NCI-H460 (cell line): Measurements from ENCODE around the gene XYLT1. TPM values are rescaled to one million over a fixed set of nuclear protein-coding genes. Genes with fewer than 3 reads are reported as not detected.

Source experiments
- DNase-seq: peaks from one replicate; pipeline ENCODE4 v3.0.0-alpha.2; 2016; ENCODE audit warnings: low read depth; ENCODE audit errors: extremely low read depth
- total RNA-seq: library from RNA; depleted of rRNA; stranded (reverse); fragments of >200 nt; shearing (Covaris generic); gene quantifications from 2 replicates; pipeline ENCODE4 v1.2.3, GENCODE V29; 2014

Gene XYLT1
- total RNA-seq, 1 experiment from 2014 or later, result 27.2 TPM

- no peak for DNase-seq
Measured at GRCh38 chr16:17362946-17363345, 107.8 kb downstream of the XYLT1 start.

- DNase-seq, result no peak
Measured at GRCh38 chr16:17362183-17362582, 108.6 kb downstream of the XYLT1 start.

- no peak for DNase-seq
Measured at GRCh38 chr16:17360693-17361122, 110.1 kb downstream of the XYLT1 start.

- no peak for DNase-seq
Measured at GRCh38 chr16:17359788-17360390, 110.9 kb downstream of the XYLT1 start.

DNA sequence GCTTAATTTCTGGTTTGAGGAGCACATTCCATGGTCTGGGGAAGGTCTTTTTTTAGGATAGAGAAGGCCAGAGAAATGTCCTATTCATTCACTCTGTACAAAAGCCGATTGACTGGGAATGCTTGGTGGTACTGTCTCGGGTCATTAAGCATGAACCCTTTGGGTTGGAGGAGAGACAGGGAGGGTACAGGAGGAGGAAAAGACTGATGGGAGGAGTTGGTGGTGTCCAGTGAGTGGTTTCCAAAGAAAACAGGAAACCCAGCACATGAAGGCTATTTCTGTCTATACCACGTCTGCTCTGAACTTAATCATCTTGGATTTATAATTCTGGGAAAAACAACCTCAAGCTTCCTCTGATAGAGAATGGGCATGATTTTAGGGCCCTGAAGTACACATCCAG, 111.9 kb downstream of the XYLT1 start:
- no peak for DNase-seq

DNA sequence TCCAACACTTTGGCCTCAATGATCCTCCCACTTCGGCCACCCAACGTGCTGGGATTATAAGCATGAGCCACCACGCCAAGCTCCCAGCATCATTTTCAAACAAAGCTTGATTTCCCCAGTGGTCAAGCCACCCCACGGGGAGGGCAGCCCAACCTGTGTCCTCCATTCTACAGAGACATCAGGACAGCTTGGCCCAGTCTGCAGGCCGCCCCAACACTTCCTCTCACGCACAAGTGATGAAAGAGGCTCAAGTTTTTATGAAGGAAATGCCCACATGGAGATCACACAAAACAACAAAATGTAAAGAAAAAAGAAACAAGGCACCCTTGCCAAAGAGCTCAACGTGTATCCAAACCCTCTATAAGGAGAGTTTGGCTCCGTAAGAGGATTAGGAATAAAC, 112.4 kb downstream of the XYLT1 start:
- DNase-seq, result no peak

DNA sequence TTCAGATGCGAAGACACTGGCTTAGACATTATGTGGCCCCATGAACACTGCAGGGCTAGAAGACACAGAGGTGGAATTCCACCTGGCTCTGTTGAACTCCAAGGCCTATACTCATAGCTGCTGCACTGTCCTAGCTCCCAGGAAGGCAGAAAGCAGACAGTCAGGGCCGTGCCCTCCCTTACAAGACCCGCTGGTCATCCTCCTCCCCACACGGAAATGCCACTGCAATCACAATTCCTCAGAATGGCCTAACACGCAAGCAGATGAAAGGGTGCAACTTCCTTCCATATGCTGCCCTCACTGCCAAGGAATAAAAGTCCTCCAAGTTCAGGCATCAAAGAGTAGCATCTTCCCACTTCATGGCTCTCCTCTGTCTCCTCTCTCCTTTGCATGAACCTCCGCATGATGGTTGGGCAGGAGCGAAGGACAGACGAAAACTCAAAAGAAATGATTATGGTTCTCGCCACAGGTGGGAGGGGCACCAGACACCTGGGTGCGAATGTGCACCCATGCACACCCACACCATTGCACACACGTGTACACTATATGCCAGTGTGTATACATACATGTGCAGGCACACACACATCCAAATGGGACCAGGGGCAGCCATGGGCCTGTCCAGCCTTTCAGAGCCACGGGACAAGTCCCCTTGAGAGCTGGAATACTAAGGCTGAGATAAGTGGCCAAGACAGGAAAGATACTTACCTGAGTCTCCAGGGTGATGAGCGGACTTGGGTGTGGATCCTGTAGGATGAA, 113.3 kb downstream of the XYLT1 start:
- no peak for DNase-seq

DNA sequence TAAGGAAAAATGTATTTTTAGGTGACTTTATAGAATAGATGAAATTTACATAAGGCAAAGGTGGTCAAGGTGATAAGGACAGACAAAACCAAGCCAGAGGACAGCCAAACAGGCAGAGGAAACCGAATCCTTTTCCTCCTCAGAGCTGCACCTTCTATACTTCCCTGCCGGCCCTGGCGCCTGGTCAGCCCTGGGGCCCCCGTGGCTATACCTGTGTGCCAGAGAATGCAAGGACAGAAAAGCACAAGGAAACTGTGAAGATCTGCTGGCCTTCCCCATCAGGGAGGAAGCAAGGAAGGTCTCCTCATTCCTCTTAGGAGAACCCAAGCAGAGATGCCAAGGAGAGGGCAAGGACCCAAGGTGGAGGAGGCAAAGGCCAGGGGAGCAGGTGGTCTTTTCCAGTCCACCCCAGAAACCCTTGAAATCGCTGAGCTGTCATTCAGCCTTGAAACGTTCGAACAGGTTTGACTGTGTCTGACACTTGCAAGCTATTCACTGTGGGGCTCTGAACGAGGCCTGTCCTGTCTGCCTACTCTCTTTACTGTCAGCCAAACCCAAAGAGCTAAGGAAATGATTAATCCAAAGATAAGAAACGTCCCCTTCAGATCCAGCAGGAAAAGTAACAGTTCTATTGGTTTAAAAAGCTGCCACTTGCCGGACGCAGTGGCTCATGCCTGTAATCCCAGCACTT, 114.4 kb downstream of the XYLT1 start:
- DNase-seq, result no peak

GRCh38 chr16:17354685-17355084, 116.1 kb downstream of the XYLT1 start:
- no peak for DNase-seq

DNA sequence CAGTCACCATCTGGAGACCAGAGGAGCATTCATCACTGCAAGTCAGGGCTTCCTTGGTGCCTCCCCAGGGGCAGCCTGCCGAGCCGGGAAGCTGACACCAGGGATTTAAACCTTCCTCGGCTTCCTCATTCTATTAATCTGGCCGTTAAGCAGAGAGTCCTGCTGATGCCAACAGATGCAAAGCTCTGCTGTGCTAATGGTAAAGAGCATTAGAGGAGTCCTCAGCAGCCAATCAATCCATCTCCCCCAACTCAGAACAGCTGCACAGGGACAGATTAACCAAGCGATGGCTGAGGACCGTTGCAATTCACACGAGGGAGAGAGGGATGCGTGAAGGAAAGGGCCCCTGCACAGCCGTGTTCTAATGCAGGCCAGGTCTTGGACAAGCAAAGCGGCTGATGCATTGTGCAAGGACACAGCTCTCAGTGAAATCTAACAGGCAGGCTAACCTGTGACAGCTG, 116.6 kb downstream of the XYLT1 start:
- DNase-seq, result no peak

DNA sequence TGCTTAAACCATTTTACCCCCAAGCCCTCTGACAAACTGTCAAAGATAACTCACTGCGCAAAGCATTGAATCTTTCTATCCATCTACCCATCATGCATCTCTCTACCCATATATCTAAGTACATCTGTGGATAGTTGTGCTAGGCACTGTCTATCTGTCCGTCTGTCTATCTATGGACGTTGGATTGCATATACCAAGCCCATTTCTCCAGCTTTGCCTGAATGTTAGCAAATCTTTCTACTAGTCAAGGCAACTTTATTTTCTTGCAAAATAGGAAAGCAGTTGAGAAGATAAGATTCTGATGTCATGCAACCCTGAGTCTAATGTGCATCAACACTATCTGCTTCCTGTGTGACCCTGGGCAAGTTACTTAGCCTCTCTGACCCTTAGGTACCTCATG, 117.2 kb downstream of the XYLT1 start:
- DNase-seq, result no peak

DNA sequence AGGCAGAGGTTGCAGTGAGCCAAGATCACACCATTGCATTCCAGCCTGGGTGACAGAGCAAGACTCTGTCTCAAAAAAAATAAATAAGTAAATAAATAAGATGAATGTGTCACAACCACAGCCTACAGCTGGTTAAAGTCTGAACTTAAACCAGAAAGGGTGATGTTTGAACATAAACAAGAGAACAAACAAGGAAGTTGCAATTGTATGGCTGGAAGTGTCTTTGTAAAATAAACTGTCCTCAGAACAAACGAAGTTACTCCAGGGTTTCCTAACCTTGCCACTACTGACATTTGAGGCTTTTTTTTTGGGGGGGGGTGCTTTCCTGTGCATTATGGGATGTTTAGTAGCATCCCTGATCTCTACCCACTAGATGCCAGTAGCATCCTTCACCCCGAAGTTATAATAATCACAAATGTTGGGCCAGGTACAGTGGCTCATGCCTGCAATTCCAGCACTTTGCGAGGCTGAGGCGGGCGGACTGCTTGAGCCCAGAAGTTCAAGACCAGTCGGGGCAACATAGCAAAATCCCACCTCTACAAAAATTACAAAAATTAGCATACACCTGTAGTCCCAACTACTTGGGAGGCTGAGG, 119.2 kb downstream of the XYLT1 start:
- DNase-seq, result no peak

DNA sequence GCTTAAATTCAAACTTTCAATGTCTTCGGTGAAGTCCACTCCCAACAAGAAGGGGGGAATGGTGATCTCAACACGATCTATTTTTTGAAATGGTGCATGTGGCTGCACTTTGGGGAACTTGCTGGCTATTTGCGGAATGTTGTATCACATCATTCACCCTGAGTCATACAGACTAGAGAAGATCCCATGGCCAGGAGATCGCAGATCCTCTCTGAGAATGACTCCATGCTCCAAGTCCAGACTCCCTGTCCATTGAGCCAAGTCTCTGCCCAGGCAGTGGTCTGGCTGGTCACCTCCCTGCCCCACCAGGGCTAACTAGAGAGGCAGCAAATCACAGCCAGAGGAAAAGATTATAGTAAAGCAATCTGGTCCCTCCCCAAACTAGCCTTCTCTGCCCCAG, 120.6 kb downstream of the XYLT1 start:
- no peak for DNase-seq

DNA sequence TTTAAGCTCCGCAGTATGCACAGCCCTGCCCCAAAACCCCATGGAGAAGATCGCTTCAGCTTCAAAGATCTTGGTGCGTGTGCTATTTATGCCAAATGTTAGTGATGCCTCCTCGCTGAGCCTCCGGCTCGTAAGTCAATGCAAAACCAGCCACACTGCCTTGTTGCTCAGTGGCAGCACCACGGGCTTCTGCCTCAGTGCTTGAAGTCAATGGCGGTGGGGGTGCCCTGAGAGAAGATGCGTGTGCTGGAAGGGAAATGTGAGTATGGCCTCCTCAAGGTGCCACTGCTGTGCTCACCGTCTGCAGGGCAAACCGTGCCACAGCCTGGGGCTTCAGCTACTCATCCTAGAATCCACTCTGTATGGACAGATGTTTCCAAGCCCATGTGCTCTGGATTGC, 121.9 kb downstream of the XYLT1 start:
- DNase-seq, result no peak

- DNase-seq, result no peak
Measured at GRCh38 chr16:17348042-17348783, 122.5 kb downstream of the XYLT1 start.

GRCh38 chr16:17347624-17348023, 123.1 kb downstream of the XYLT1 start:
- no peak for DNase-seq

DNA sequence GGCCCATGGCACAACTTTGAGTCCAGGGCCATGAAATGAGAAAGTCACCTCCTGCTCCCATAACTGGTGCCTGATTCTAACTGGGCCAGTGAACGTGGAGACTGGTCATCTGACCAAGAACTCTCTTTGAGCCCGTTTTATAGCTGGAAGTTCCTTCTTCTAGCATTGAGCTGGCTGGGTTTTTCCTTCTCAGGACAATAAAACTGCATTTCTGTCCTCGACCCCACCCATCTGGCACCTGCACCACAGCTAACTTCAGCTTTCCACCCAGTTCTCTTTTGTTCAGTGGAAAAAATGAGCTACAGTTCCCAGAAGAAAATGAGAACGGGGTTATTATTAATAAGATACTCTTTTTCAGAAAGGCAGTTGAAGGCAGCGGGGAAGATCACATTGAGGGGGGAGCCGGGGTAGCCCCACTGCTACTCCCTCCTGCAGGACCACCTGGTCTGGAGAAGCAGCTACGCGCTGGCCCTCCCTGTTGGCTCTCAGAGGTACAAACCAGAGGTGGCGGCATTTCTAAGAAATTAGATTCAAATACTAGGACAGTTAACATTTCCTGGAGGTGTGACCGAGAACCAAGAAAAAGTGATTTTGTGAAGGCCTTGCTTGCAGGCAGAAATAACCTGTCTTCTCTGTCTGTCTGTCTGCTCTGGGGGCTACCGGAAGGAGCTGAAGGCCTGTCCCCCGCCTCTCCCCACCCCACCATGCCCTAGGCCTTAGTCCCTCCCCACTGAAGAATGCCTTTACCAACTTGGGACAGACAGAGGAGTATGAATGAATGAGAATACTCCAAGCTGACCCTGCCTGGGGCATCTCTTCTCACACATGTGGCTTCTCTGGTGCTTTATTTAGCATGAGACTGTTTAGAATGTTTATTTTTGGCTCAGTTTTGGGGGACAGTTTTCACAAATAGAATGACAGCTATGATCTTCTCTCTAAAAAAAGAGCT, 123.9 kb downstream of the XYLT1 start:
- no peak for DNase-seq

DNA sequence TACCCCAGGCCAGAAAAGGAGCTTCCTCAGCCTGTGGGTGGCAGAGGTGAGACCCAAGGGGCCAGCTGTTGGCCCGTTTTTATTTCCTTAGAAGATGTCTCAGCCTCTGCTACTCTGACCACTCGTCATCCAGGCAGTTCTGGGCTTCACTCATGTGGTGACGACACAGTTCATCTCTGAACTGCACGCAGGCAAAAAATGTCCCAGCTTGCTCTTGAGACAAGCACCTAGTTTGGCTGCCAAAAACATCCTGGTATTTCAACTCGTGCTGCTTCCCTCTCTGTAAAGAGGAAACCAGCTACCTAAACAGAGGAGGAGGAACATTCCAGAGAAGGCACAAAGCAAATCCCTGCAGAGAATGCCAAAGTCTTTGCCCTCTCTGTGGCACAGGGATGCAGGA, 125.7 kb downstream of the XYLT1 start:
- DNase-seq, result no peak

GRCh38 chr16:17343728-17344127, 127.0 kb downstream of the XYLT1 start:
- DNase-seq, result no peak

GRCh38 chr16:17343028-17343427, 127.7 kb downstream of the XYLT1 start:
- DNase-seq, result no peak
